ENCODE results near the gene USF3. TPM values are rescaled to one million over a fixed set of nuclear protein-coding genes. Genes with fewer than 3 reads are reported as not detected.

Gene USF3
- total RNA-seq, 1 experiment from 2014 or later, result 13.5 TPM

- ChIA-PET RAD21 (ENCODE audit: low non-redundant PET in 1 of 2, low total read pairs in 2 of 2, uncharacterized antibody in 2 of 2, unreplicated experiment in 2 of 2) (no interaction called here), CTCF (no interaction called here), POLR2A (interaction anchor here (0.7 kb wide), 1 partner anchor 45 kb away, joined by 3 read pairs; no protein-coding TSS in a partner anchor)
- Histone ChIP-seq H3K4me2 (ENCODE audit: low read length) (no peak overlapping the region), H3K36me3 (ENCODE audit: control insufficient read depth in 1 of 2, insufficient read depth in 2 of 2, low read length in 2 of 2) (no peaks in the 10 kb centered on the region), H2AFZ (ENCODE audit: low read depth, low read length, poor library complexity, severe bottlenecking) (no peak overlapping the region), H3K9me2 (ENCODE audit: insufficient read depth) (no peaks in the 10 kb centered on the region), H3K79me2 (ENCODE audit: insufficient read depth, low read length) (no peaks in the 10 kb centered on the region), H3K27ac (ENCODE audit: low read depth, low read length) (no peak overlapping the region), H3K4me1 (ENCODE audit: control insufficient read depth in 1 of 2, insufficient read depth in 2 of 2, low read length in 2 of 2) (no peaks in the 10 kb centered on the region), H4K20me1 (ENCODE audit: insufficient read depth) (no peaks in the 10 kb centered on the region), H3K27me3 (ENCODE audit: insufficient read depth, low read length) (no peaks in the 10 kb centered on the region), H3K9me3 (ENCODE audit: control insufficient read depth in 1 of 2, insufficient read depth in 1 of 2, low read depth in 1 of 2, low read length in 2 of 2) (no peaks in the 10 kb centered on the region), H3K4me3 (replicated peaks in 1 of 2; ENCODE audit: low read depth in 1 of 2, low read length in 2 of 2) (no peak overlapping the region), H3K9ac (ENCODE audit: low read length) (no peak overlapping the region)
- BruUV-seq (replicated peaks), result no TSS peak
- DNase-seq (ENCODE audit: low read depth, low spot score) (no peak), ATAC-seq (no peak)
- intact Hi-C loops (cut with micrococcal nuclease), result no loop called here
- no peak for TF ChIP-seq ELF1 (IDR thresholded peaks at IDR 0.05; ENCODE audit: borderline replicate concordance, low read depth)
- no peak for TF ChIP-seq CTCF (IDR thresholded peaks at IDR 0.05 in 2 of 3, conservative IDR thresholded peaks at IDR 0.05 in 1 of 3; ENCODE audit: borderline replicate concordance in 1 of 3, insufficient read depth in 1 of 3, low read depth in 2 of 3, low read length in 2 of 3)
- TF ChIP-seq ATF3 (IDR thresholded peaks at IDR 0.05), result no peak
- no peak for TF ChIP-seq JUND (IDR thresholded peaks at IDR 0.05)
- TF ChIP-seq YY1 (IDR thresholded peaks at IDR 0.05; ENCODE audit: extremely low read depth, insufficient replicate concordance, low read depth, low read length), result no peak
- TF ChIP-seq SIN3A (IDR thresholded peaks at IDR 0.05; ENCODE audit: low read depth), result no peak
Observed at GRCh38 chr3:113712129-113712528, 15.7 kb upstream of the USF3 start.

- Histone ChIP-seq H3K27me3 (ENCODE audit: insufficient read depth, low read length) (no peaks in the 10 kb centered on the region), H3K9ac (ENCODE audit: low read length) (no peak overlapping the region), H4K20me1 (ENCODE audit: insufficient read depth) (no peaks in the 10 kb centered on the region), H3K79me2 (ENCODE audit: insufficient read depth, low read length) (no peaks in the 10 kb centered on the region), H3K4me3 (replicated peaks in 1 of 2; ENCODE audit: low read depth in 1 of 2, low read length in 2 of 2) (no peak overlapping the region), H2AFZ (ENCODE audit: low read depth, low read length, poor library complexity, severe bottlenecking) (no peak overlapping the region), H3K36me3 (ENCODE audit: control insufficient read depth in 1 of 2, insufficient read depth in 2 of 2, low read length in 2 of 2) (no peaks in the 10 kb centered on the region), H3K4me1 (ENCODE audit: control insufficient read depth in 1 of 2, insufficient read depth in 2 of 2, low read length in 2 of 2) (no peaks in the 10 kb centered on the region), H3K27ac (ENCODE audit: low read depth, low read length) (no peak overlapping the region), H3K9me3 (ENCODE audit: control insufficient read depth in 1 of 2, insufficient read depth in 1 of 2, low read depth in 1 of 2, low read length in 2 of 2) (no peaks in the 10 kb centered on the region), H3K4me2 (ENCODE audit: low read length) (no peak overlapping the region), H3K9me2 (ENCODE audit: insufficient read depth) (no peaks in the 10 kb centered on the region)
- ChIA-PET RAD21 (ENCODE audit: low non-redundant PET in 1 of 2, low total read pairs in 2 of 2, uncharacterized antibody in 2 of 2, unreplicated experiment in 2 of 2) (no interaction called here), POLR2A (no interaction called here), CTCF (no interaction called here)
- ATAC-seq (no peak), DNase-seq (ENCODE audit: low read depth, low spot score) (no peak)
- intact Hi-C loops (cut with micrococcal nuclease), result no loop called here
- BruUV-seq (replicated peaks), result no TSS peak
- TF ChIP-seq REST (IDR thresholded peaks at IDR 0.05; ENCODE audit: low read depth) (no peak), ZFX (IDR thresholded peaks at IDR 0.05) (no peak), CTCF (IDR thresholded peaks at IDR 0.05 in 2 of 3, conservative IDR thresholded peaks at IDR 0.05 in 1 of 3; ENCODE audit: borderline replicate concordance in 1 of 3, insufficient read depth in 1 of 3, low read depth in 2 of 3, low read length in 2 of 3) (no peak), POLR2AphosphoS5 (IDR thresholded peaks at IDR 0.05; ENCODE audit: low read depth, low read length) (no peak), MAX (IDR thresholded peaks at IDR 0.05) (no peak), YY1 (IDR thresholded peaks at IDR 0.05; ENCODE audit: extremely low read depth, insufficient replicate concordance, low read depth, low read length) (no peak), EZH2phosphoT487 (IDR thresholded peaks at IDR 0.05; ENCODE audit: borderline replicate concordance) (no peak), SIN3A (IDR thresholded peaks at IDR 0.05; ENCODE audit: low read depth) (no peak), JUND (IDR thresholded peaks at IDR 0.05) (no peak)
Observed at GRCh38 chr3:113707835-113708234, 11.4 kb upstream of the USF3 start.
